HG03108 (cell line): Measurements from ENCODE around the gene OSBPL1A.

Source experiments
- ATAC-seq: cut with Tn5 transposase; IDR thresholded peaks from one replicate; pipeline ENCODE4 v1.9.1; 2021; ENCODE audit warnings: moderate library complexity; ENCODE audit not compliant: unreplicated experiment

The OSBPL1A gene

DNA sequence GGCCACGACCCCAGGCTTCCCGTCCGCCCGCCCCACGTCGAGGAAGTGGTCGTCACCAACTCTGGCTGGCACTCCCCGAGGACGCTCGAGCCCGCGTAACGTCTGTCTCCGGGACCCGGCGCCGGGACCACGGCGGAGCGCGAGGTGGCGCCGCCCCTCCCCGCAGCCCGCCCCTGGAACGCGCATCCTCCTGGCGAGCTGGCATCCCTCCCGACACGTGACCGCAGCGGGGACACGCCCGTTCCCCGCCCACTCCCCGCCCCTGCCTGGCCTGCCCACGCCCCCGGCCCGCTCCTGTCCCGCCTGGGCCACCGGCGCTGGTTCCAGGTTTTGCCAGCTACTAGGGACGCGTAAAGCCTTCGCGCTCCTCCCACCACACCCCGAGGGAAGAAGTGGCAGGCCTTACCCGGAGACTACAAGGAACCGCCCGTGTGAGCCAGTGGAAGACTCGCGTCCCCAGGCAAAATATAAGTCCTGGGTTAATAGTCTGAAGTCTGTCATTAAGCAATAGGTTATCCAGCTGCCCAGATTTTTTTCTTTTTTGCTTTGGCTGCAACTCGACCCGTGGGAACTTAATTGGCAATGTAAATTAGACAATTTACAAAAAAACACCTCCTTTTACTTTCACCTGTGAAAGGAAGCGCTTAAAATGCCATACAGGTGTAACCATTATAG lies at the start of gene OSBPL1A:
TSS of gene OSBPL1A (minus strand) at position 131 of the 675 bp plus-strand sequence. CDS start 20,291 bp downstream, outside the sequence.
- ATAC-seq = no peak

DNA sequence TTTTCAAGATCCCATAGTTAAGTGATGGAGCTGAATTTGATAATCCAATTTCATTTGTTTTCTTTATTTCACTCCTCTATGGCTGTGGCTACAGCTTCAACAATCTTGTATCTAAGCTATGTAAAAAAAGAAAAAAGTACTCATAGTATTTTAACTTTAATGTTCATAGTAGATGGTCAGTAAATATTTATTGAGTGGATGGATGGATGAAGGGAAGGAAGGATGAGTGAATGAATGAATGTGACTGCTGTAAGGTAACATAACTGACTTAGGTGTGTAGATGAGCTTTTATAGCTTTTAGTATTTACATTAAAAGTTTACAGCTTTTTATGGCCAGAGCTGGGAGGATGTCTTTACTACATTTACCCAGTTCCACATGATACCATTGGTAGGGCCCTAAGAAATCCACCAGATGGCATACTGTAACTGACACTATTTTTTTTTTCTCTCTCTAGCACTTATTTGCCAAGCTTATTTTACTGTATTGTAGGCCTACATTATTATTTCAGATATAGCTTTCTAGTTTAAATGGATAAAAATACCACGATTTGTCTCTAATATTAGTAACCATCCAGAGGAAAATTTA lies 49.4 kb upstream of the OSBPL1A start:
- no peak for ATAC-seq

DNA sequence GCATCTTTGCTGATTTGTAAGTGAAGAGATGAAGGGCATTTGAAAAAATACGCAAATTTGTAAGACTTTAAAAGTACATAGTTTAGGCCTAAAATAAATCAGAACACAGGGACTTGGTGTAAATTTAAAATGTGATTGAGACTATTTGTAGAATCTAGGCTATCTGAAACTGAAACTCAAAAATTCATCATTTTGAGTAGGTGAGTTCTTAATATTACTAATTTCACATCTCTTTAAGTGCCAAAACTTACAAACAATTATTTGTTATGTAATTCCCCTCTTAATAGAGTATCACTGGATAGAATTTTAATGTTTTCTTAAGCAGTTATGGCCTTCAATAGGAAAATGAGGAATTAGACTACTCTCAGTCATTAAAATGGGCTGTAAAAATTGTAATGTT lies 48.8 kb upstream of the OSBPL1A start:
- ATAC-seq = no peak

DNA sequence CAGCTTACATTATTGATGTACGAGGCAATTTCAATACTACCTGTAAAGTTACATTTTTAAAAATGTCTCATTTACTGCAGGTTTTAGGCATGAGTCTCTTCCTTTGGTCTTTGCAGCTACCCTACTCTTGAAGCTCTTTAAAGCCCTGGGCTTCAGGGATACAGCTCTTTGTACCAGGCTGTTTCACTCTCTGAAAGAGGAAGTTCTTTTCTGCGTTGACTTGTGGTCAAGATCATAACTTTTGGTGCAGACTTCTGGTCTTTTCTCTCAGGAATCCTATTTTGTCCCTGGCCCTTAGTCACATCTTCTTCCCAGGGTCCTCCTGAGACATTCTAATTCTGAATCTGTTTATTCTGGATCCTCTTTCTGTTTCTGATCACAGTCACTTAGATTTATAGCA lies 46.2 kb upstream of the OSBPL1A start:
- ATAC-seq = peak; percentile 74

DNA sequence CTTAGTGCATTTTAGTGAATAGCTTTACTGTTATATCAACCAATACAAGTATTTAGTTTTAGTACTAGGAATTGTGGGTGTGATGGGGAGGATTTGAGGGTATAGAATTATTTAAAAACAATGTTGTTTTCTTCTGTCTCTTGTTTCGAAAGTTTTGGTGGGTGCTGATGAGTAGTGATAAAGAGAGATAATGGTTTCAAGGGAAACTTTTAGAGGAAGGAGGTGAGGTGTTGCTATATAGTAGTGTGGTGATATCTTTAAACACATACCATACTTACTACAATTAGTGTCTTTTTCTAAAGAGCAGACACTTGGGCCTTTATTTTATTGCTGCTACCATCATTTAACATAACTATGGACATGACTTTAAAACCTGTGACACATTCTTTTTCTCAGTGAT lies 39.3 kb upstream of the OSBPL1A start:
- no peak for ATAC-seq

DNA sequence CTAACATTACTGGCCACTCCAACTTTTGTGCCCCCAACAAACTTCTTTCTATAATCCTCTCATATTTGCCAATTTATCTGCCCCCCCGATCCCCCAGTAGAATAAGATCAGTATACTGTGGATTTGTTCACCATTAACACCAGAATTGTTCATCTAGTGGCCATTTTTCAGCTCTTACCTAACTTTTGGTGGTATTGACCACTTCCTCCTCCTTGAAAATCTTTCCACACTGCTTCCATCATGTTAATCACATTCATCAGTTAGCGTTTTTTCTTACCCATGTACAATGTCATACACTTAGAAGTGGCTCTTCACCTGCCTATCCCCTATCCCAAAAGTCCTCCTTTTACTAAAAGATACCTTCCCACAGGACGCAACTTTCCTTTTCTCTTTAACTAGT lies 35.0 kb upstream of the OSBPL1A start:
- no peak for ATAC-seq

DNA sequence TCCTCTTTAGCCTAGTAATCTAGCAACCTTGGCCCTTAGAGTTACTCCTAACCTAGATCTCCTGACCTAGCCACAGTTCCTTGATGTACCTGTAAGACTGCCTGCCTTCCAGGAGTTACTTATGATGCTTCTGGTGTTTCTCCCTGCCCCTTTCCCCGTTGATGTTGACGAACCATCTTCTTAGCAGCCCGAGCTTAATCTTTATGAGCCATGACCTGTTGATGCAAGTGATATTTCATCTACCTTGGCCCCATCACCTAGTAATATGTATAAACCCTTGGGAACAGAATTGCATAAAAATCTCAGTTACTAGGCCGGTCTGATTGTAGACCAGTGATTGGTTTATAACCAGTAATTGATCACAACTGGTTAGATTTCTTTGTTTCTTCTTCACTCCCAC lies 31.6 kb upstream of the OSBPL1A start:
- ATAC-seq = no peak

DNA sequence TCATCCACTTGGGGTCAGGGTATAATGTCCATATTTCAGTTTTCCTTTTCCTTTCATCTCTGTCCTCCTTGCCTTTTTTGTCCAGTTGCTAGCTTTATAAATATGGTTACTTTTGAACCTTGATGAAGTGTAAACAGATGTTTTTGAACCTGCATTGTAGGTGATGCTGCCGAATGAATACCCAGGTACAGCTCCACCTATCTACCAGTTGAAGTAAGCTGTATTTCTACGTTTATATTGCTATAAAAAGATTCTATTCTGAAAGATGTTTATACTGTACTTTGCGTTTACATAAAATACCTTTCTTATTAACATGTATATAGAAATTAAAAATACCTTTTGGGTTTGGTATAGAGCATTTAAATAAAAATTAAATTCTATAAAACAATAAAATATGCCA lies 31.1 kb upstream of the OSBPL1A start:
- no peak for ATAC-seq

DNA sequence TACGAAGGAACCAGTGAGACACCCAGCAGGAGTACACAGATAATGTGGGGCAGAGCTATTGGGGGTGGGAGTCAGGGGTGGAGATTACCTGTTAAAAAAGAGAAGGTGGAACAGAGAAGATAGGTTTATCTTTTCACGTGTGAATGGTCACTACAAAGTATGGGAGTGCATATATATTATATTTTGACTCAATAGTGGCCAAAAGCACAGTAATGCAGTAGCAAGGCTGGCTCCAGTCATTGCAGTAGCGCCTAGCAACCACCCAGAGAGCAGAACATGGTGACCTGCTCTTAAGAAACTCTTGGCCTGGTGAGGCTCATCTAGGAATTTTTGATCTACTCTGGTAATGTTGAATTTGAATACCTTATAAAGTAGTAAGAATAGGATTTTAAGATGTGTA lies 29.9 kb upstream of the OSBPL1A start:
- no peak for ATAC-seq

DNA sequence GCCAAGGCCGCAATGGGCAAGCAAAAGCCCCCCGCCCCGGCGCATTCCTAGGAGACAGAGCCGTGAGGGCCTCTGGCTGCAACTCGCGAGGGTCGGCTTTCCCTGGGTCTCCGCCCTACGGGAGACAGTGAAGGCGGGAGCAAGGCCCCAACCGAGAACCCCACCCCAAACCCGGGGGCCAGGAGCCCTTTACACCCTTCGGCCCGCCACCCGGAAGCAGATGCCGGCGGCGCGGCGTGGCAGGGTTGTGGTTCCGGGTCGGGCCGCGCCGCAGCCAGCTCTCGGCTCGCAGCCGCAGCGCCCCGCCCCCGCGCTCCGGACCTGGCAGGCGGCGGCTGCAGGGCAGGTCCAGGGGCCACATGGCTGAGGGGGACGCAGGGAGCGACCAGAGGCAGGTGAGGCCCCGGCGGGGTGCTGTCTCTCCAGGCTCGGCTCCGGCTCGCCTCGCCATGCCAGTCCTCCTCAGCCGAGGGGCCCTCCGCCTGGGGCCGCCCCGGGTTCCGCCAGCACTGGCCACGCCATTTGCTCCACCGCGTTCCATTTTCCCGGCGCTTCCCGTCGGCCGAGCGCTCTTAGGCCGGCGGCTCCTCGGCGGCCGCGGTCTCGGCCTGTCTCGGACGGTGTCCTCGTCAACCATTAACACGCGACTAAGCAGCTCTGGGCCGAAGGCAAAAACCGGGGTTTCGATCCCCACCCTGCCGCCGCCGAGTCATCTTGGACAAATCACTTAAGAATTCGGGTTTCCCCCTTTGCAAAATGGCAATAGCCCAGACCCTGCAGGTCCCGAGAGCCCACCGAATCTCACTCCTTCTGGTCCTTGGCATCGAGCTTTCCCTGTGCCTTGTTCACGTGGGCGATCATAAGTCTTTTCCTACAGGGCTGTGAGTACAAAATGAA lies 29.0 kb upstream of the OSBPL1A start, which contains the start of gene IMPACT:
TSS of gene IMPACT (plus strand) at position 273 of the 897 bp plus-strand sequence. CDS start at position 360, 87 bp downstream.
- peak; percentile 96 for ATAC-seq

DNA sequence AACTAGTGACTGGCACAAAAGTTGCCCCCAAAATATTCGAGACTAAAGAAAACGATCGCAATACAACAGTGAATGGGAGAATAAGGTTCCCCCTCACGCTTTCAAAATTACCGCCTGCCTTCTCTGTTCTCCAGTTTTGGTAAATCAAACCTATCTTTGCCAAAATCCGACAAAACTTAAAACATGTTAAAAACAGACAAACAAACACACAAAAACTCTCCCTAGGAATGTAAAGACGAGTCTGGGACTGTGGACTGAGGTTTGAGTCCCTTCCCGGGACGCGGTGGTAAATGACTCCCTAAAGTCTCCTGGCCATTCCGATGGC lies 28.4 kb upstream of the OSBPL1A start:
- no peak for ATAC-seq

DNA sequence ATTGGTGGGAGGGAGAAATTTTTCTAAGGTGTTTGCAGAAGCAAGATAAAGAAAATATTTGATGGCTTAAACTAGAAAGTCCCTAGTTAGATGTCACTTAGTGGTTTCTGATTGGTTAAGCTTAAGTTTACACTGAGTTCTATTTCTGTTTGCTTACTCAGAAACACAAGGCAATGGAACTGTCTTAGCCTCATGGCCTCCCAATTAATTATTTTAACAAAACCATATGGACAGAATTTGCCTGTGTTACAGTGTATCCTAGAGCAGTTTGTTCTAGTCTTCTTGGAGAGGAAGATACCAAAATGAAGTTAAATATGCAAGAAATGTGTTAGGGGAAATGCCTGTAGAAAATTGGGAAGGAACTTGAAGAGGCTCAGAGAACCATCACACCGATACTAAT lies 24.2 kb upstream of the OSBPL1A start:
- no peak for ATAC-seq

DNA sequence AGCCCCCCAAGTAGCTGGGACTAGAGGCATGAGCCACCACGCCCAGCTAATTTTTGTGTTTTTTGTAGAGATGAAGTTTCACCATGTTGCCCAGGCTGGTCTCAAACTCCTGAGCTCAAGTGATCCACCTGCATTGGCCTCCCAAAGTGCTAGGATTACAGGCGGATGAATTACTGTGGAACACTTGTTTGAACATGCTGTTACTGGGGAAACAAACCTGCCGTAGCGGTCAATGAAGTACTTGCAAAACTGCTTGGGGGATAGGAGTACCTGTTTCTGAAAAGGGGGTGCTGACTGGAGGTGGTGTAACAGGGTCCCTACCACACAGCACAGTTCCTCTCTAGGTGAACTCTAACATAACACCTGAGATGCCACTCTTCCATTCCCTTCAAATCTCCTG lies 22.9 kb upstream of the OSBPL1A start:
- no peak for ATAC-seq

DNA sequence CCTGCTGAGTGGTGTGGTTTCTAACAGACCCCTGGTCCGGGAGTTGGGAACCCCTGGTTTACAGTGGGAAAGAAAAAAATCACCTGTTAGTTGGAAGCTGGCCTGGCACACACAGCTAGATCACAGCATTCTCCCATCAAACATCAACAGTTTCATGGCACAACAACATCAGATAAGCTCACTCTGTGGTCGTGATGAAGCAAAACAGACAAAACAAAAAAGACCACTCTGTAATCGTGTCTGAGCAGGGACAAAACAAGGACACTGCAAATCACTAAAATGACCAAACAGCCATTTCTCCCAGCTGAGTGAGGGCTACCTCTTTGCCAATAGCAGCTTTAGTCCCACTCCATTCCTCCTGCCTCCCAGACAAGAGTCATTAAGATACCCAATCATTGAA lies 19.9 kb upstream of the OSBPL1A start:
- ATAC-seq = no peak

DNA sequence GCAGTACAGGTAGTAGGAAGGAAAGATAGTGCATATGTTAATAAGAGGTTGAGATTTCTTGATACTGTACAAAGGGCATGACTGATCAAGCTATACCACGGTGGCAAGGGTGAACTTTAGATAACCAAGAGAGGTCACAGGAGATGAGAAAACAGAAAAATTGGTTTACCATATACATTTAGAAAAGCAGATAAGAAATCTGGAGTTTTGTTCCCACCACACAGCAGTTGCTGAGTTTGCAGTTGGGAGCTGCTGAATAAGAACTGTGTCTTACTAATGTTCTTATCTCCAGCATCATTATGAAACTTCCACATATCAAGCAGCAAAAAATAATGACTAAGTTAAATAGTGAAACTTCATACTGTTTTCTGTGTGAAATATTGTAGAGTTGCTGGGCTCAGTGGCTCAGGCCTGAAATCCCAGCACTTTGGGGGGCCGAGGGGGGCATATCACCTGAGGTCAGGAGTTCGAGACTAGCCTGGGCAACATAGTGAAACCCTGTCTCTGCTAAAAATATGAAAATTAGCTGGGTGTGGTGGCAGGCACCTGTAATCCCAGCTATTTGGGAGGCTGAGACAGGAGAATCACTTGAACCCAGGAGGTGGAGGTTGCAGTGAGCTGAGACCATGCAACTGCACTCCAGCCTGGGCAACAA lies 16.9 kb upstream of the OSBPL1A start:
- no peak for ATAC-seq

DNA sequence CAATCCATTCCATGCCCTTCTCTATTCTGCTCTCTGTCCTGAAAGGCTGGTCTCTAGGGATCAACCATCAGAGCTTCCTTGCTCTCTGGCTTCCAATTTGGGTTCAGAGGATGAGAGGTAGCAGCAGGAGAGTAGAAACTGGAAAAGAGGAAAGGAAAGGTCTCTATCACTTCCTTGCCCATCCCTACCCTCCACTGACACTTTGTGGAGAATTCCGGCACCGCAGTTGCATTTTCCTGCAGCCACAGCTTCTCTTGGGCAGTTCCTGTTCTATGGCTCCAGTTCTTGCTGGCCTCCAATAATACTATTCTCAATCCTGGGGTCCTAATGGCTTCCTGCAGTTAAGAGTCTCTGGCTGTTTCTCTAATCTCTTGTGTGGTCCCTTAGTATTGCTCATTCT lies 15.5 kb upstream of the OSBPL1A start:
- no peak for ATAC-seq

DNA sequence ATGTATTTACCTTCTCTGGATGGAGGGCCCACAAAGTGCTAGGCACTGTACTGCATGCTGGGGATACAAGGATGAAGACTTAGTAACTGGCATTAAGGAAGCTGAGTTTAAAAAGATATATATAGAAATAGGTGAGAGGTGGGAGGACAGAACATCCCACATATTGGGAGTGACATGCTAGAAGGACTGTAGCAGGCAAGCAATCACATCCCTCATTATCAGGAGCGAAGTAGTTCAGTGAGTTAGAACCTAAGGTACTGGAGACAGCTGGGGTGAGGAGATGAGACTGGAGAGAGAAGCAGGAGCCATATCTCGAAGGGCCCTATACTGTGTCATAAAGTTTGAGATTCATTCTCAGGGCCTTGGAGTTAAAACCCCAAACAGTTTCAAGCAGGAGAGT lies 10.9 kb upstream of the OSBPL1A start:
- no peak for ATAC-seq

DNA sequence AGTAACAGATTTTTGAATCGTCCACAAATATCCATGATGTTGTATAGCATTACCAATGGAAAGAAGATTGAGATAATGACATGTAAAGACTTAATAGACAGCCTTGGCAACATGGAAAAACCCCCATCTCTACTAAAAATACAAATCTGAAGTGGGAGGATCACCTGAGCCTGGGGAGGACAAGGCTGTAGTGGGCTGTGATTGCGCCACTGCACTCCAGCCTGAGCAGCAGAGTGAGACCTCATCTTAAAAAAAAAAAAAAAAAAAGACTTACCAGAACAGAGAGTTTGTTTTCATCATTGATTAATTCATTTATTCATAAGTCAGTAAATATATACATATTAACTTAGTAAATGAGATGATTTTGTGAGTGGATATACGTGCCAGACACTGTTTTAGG lies 7.0 kb upstream of the OSBPL1A start:
- ATAC-seq = no peak

DNA sequence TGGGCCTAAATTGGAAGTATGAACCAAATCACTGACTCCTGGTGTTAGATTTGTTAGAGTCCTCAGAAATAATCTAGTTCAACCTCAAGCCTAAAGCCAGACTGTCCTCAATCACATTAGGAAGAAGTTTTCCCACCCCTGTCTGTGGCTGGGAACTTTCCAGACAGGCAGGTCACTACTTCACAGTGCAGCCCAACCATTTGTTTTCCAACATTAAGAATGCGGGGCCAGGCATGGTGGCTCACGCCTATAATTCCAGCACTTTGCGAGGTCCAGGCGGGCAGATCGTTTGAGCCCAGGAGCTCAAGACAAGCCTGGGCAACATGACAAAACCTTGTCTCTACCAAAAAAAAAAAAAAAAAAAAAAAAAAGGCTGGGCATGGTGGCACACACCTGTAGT lies 5.5 kb upstream of the OSBPL1A start:
- no peak for ATAC-seq

DNA sequence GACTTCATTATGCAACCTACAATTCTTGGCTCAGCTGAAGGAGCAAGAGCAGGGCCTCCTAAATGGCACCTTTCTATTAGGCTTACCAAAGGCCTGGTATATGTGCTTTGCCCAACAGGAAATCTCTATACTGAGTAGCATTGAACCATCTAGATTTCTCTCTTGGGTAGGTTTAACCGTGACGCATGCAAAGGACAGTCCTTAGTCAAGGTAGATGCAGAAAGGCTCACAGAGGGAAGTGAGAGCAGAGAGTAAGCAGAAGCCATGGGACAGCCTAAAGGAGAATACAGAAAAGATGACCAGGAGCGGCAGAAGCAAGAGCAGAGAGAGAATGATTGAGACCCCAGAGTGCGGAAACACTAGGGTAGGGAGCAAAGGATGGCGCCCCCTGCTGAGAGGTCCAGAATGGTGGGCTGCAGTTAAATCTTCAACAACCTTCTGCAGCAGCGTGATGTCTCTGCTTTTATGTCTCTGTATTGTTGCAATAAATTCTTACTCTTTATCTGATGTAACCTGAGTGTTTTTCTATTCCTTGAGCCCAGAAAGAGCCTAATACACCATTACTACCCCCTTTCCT lies 4.7 kb upstream of the OSBPL1A start:
- no peak for ATAC-seq

DNA sequence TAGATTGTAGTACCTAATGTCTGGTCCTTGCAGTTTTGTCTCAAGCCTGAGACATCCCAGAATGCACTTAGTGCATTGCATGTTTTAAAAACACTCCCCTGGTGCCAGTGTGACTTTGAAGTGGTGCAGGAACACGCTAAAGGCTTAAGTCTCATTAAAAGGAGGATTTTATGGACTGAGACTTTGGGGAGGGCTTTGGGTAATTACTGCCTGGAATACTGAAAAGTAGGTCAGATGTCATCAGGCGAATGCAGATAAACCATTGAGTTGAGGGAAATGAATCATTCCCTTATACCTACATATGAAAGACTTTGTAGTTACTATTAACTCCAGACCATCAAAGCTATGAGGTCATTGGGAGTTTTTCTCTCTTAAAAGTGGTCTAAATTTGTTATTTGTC lies 3.0 kb upstream of the OSBPL1A start:
- no peak for ATAC-seq
